A673 (cell line): Measurements from ENCODE around the gene GRP.

Experiments used
- EZH2 ChIP-seq: fragments of 200-600 bp; sonication (generic); IDR thresholded peaks from 2 replicates; pipeline ENCODE4 v1.6.1; 2017; ENCODE audit warnings: borderline replicate concordance, low read depth, mild to moderate bottlenecking, mixed read lengths, antibody characterized with exemption, low read length; ENCODE audit not compliant: poor library complexity, severe bottlenecking
- TF ChIP-seq, protein P1 (sequence below): fragments of 300-800, 200-600 bp; sonication (generic); conservative IDR thresholded peaks from 2 replicates; pipeline ENCODE4 v1.5.1; 2017; ENCODE audit warnings: low read depth, mild to moderate bottlenecking, antibody characterized with exemption, low read length, moderate library complexity, mixed read lengths

DNA sequence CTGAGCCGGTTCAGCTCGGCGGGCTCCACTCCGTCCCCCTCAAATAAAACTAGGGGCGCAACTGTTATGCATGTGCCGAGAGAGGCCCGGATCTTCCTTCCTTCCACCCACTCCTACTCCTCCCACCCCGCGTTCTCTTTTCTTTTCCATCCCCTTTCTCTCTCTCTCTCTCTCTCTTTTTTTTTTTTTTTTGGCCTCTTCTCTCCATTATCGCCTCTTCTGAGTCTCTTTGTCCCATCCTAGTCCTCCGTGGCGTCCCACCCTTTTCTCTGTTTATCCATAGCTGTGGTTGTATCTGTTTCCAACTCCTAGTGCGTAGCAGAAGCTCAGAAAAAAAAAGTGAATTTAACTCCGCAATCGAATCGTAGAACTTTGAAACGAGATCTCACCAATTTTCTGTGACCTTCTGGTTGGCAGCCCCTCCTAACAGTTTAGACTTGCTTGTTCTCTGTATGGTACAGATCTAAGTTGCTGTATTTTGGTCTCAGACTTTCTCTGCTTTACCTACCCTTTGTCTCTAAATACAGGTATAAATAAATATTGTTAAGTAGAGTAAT is 49.7 kb downstream of the GRP start:
- TF ChIP-seq, protein P1, sequence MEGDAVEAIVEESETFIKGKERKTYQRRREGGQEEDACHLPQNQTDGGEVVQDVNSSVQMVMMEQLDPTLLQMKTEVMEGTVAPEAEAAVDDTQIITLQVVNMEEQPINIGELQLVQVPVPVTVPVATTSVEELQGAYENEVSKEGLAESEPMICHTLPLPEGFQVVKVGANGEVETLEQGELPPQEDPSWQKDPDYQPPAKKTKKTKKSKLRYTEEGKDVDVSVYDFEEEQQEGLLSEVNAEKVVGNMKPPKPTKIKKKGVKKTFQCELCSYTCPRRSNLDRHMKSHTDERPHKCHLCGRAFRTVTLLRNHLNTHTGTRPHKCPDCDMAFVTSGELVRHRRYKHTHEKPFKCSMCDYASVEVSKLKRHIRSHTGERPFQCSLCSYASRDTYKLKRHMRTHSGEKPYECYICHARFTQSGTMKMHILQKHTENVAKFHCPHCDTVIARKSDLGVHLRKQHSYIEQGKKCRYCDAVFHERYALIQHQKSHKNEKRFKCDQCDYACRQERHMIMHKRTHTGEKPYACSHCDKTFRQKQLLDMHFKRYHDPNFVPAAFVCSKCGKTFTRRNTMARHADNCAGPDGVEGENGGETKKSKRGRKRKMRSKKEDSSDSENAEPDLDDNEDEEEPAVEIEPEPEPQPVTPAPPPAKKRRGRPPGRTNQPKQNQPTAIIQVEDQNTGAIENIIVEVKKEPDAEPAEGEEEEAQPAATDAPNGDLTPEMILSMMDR: no peak
- TF ChIP-seq EZH2: no peak
